ENCODE results near the gene CCDC91. TPM values are rescaled to one million over a fixed set of nuclear protein-coding genes. Genes with fewer than 3 reads are reported as not detected.

Gene CCDC91
- polyA plus RNA-seq, 1 donor from 2014 or later = 11.6 TPM

Small RNA genes lying within 50 kb of the gene (small RNA-seq; reads per million reads assigned to genes)
- 2.5 to 8.5 (median 5.4) reads per million in 3 experiments for gene RNA5SP355
- gene RNU4-54P = 0 to 0.98 (median 0) reads per million in 3 experiments

Other genes starting within 250 kb of the CCDC91 start
- gene PTHLH, start 217.7 kb upstream of the CCDC91 start, polyA plus RNA-seq = 0.22 and 1.4 TPM in 2 replicates

Data from neural cell (in vitro differentiated cells).